Activated CD8-positive, alpha-beta memory T cell treated with anti-CD3 and anti-CD28 coated beads for 4 hours (primary cell): ENCODE data around the gene MYO5B.
"Not testable (repeated sequence)": the region's sequence is repeated elsewhere in the genome, so short reads cannot be mapped to it uniquely, and the experiment has no call there.

Experiments used
- DNase-seq, 2 donors: peaks; one replicate each; pipeline ENCODE4 v3.0.0-alpha.2; 2020; ENCODE audit warnings: low read depth in 2 of 2

The MYO5B gene

DNA sequence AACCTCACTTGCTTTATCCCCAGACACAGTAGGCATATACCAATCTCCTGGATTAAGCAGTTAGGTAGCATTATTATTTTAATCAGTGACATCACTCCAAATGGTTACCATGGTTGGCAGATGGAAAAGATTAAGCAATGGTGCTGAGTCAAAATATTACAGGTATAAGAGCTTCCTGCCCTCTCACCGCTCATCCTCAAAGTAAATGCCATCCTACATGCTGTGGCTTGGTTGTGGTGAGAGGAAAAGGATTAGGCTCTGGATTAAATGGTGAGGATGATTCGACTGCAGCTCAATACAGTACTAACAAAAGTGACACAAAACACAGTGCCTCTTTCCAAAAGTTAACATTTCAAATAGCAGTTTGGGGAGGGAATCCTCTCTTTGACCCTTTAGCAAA, 272.7 kb downstream of the MYO5B start:
- no peak for DNase-seq

DNA sequence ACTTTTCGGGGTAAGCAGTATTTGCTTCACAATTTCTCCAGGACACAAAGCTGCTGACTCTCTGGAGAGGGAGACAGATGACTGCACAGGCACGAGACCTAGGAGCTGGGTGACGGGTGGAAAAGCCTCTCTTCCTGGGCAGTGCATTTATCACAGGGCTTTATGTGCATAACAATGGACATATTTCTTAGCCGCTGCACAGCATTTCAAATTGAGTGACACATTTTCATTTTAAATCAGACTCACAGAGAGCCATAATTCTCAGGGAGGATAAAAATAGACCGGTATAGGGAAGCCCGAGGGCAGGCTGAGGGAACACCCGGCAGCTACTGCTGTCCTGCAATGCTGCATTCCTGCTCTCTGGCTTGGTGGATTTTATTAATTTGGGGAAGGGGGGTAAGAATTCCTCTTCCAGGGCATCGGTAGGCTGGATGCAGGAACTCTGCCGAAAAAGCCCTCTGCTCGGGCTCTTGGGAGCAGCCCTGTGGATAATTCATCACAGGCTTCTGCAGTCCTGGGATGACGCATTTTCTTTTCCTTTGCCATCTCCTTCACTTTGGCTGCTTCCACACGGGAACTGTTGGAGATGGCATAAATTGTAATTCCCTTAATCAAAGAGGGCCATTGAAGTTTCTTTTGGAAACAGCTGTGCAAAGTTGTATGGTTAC, 273.5 kb downstream of the MYO5B start:
- DNase-seq: no peak

- no peak for DNase-seq
Measured at GRCh38 chr18:49920731-49921130, 274.2 kb downstream of the MYO5B start.

DNA sequence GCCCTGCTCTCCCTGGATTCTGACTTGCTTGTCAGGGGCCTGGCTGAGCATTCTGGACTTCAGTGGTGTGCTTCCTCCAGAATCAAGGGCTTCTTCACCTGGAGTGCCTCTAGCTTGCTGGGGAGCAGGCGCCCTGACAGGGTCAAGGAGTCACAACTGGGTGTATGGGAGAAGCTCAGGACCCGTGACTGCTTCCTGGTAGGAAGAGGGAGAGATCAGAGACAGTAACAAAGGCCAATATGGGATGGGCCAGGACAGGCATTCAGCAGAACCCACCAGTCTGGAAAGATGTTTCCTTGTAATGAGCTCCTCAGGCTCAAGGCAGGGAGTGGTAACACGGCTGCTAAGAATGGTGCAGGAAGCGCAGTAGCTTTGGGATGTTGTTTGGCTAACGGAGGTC, 277.2 kb downstream of the MYO5B start:
- DNase-seq: no peak

DNA sequence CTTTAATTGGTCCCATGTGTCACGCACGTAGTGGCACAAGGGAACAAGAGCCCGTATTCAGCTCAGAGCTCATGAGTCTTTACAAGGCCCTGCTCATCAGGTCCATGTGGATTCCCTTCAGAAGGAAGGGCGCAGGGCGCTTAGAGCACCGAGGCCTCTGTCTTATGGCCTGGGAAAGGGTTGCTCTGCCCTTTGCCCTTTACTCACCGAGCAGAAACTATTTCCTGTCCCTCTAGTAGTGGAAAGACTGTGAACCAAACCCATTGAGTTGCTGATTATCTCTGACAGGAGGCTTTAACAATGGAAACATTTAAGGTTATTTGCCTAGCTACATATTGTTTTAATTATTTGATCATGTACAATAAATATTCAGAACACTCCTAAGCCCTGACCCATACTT, 279.6 kb downstream of the MYO5B start:
- DNase-seq: no peak

- no peak for DNase-seq
Measured at GRCh38 chr18:49913221-49913620, 281.7 kb downstream of the MYO5B start.

DNA sequence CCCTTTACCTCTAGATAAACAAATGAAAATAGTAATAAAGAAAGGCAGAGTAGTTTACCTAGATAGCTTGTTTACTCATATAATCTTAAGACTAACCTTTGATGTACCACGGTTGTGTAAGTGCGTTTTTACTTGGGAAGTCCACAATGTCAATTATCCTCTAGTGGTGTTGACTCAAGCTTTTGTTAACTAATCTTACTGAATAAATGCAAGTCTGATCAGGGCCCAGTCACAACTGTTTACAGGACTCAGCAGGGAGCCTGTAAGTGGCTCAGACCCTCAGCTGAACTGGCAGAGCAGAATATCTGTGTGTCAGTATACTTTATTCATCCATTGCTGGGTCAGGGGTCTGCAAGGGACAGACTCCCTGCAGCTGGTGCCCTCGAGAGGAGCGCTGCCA, 283.5 kb downstream of the MYO5B start:
- DNase-seq: no peak

- no peak for DNase-seq
Measured at GRCh38 chr18:49910986-49911385, 284.0 kb downstream of the MYO5B start.

DNA sequence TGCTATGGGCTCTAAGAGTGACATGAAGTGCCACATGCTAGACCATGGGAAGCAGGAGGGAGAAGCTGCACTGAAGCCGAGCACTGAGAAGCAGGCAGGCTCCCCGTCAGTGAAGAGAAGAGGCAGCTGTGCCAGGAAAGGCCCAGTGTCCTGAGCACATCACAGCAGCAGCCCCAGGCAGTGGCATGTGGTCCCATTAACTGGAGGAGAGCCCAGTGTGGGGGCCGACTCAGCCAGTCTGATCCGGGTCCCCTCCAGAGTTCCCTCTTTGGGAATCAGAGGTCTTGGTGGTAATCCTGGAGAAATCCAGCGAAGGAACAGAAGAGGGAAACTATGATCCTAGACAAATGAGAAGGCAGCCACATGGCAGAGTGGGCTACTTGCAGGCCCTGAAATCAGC, 284.9 kb downstream of the MYO5B start:
- DNase-seq: no peak

DNA sequence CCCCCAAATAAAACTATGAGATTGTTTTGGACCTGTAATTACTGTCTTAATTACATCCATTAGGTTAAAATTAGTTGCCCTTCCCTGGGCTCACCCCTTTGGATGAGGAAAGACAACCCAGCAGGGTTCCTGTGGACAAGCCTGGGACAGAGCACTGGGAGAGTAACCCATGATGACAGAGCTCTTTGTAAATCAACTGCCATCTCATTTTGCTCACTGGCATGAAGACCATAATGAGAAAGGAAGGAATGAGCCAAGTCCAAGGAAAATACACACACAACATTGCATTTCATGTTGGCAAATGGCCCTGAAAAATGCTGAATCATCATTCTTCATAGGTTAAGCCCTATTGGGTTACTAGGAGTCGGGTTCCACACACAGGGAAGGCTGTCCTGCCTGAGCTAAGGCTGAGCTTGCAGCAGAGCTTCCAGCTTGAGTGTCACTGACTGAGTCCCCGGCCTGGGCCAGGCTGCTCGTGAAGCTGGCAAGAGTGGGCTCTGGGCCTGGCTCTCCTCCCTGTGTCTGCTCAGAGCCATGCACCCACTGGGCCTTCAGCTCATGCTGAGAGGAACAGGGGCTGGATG, 287.5 kb downstream of the MYO5B start:
- DNase-seq: no peak

- DNase-seq: no peak
Measured at GRCh38 chr18:49905771-49906170, 289.2 kb downstream of the MYO5B start.

DNA sequence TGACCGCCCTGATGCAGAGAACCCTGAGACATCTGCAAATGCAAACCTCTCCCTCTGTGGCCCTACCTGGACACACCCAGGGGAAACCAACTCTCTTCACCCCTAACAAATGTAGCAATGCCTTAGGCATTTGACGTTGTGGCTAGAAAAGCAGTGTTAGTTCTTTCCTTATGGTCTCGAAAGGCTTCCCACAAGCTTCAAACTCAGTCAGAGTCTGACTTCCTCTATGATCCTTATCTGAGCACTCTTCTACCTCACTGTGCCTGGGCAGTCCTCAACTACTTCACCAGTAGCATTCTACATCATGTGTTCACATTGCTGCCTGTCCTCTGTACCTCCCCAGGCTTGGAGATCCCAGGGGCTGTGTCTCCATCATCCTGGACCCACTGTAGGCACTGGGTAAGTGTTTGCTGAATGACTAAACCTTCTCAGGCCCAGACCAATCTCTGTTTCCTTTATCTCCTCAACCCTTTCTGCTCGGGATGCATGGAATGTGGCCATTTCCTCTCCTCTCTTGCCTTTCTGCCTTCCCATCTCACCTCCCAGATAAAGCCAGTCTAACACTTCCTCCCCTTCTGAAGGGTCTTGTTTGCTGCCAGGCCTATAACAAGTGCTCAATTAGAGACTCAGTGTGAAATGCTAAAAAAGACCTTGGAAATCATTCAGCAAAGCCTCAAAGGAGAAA, 289.9 kb downstream of the MYO5B start:
- no peak for DNase-seq

DNA sequence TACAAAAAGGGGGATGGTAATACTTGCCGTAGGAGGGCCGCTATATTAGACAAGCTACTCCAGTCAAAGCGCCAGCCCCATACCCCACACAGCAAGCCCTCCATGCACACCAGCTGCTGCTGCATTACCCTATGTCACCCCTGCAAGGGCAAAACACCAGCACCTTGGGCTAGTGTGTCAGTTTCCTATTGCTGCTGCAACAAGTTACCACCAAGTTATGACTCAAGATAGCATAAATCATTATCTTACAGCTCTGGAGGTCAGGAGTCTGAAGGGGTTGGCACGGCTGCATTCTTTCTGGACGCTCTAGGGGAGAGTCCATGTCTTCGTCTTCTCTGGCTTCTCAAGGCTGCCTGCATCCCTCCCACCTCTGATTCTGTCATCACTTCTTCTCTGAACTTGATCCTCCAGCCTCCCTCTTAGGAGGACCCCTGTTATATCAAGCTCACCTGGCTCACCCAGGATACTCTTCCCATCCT, 293.0 kb downstream of the MYO5B start:
- no peak for DNase-seq

DNA sequence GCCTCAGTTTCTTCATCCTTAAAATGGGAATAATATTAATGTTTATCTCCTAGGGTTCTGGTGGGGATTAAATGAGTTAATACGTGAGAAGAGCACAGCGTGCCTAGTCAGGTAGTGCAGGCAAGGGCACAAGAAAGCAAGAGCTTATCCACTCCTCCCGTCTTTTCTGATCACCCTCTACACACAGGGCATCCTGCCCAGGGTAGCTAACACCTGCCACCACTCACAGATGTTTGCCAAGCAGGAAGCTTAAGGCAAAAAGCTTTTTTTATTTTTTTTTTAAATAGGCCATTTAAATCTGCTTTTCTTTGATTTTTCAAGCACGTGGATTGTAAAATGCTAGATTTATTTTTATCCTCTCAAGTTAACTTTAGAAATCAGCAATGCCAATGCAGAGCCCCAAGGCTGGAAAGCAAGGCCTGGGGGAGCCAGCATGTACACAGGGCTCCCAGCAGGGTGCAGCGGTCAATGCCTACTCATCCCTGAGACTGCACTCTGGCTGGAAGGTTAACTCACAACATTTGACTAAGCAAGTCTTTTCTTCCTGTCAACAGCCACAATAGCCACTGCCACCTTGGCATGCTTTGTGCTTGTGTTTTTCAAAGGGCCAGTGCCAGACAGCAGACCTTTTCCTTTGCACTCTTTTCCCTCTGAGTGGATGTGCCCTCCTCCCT, 295.2 kb downstream of the MYO5B start:
- no peak for DNase-seq

DNA sequence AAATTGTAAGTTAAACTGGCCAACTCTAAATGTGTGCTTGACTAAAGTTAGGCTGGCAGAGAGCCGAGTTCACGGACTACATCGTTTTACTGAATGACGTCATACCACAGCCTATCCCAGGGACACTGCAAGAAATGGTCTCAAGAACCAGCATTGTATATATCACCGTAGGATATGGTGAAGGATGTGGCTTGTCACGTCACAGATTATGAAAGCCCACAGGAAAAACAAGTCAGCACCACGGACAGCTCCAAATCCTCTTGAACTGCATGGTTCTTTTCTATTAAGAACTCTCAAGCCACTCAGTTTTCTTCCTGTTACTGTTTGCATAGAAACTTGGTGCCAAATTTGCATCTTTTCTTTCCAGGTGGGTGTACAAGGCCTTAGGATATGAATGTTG, 296.5 kb downstream of the MYO5B start:
- peak in 1 of 2 donors; percentile 11 for DNase-seq

- no peak for DNase-seq
Measured at GRCh38 chr18:49894517-49895226, 300.3 kb downstream of the MYO5B start.

DNA sequence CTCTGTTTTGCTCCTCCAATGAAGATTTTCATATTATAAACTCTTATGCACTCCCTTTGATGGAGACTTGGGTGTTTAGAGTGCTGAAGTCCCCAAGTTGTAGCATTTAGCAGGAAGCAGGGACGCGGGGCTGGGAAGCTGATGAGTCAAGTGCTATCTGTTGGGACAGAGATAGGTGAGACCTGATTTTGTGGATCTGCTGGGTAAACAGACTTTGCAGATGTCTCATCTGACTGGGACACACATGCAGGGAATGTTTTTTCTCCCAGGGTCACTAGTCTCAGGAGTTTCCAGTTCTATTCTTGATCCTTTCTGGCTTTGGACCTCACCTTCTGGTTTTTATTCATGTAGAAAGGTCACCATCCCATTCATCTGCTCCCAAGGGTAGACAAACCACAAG, 301.9 kb downstream of the MYO5B start:
- no peak for DNase-seq

GRCh38 chr18:49892148-49892924, 302.6 kb downstream of the MYO5B start:
- DNase-seq: no peak

DNA sequence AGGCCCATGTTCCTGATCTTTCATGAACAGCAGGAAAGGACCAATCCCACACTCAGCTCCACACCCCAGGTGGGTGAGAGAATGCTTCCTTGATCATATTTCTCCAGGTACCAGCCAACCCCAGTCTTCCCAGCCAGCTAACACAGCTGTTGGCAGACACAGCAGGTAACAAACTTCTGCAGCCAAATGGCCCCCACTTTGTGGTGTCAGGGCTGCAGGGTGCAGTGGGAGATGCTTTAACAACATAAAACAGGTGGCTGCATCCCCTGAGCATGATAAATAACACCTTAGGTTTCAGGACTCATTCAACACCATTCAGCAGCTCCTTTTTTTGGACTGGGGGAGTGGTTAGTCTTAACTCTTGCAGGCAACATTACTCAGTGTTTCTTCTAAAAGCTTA, 304.9 kb downstream of the MYO5B start:
- no peak for DNase-seq

GRCh38 chr18:49889552-49889951, 305.4 kb downstream of the MYO5B start:
- not testable (repeated sequence) for DNase-seq
